Keratinocyte (primary cell): ENCODE measurements around the gene MRPS5.

ENCODE experiments used
- CTCF ChIP-seq, 3 experiments: IDR thresholded peaks in 1 of 3; conservative IDR thresholded peaks in 1 of 3; optimal IDR thresholded peaks in 1 of 3; 2 replicates in 2 of 3; 3 replicates in 1 of 3; pipeline versions ENCODE3 to v1.5.1; 2011; ENCODE audit warnings: low read length in 3 of 3, mild to moderate bottlenecking in 3 of 3, moderate library complexity in 2 of 3, control low read depth in 1 of 3, inconsistent platforms in 1 of 3; ENCODE audit not compliant: insufficient read depth in 2 of 3; ENCODE audit errors: extremely low read depth in 1 of 3
- EZH2 ChIP-seq: IDR thresholded peaks from one replicate; pipeline ENCODE4 v1.6.1; 2012; ENCODE audit warnings: inconsistent platforms, mild to moderate bottlenecking, low read length, moderate library complexity

GRCh38 chr2:95068256-95068655 lies 53.4 kb downstream of the MRPS5 start:
- TF ChIP-seq CTCF (optimal IDR thresholded peaks at IDR 0.05 in 1 of 3, IDR thresholded peaks at IDR 0.05 in 1 of 3, conservative IDR thresholded peaks at IDR 0.05 in 1 of 3; ENCODE audit: extremely low read depth in 1 of 3, insufficient read depth in 2 of 3, low read length in 3 of 3) (no peak), EZH2 (no peak)
